Spleen (tissue), 11 donors: ENCODE results near the gene CYP19A1. TPM values are rescaled to one million over a fixed set of nuclear protein-coding genes. Genes with fewer than 3 reads are reported as not detected.

Source experiments
- DNase-seq: peaks from one replicate; pipeline ENCODE4 v3.0.0-alpha.2; 2020
- H3K27ac ChIP-seq, 8 donors: fragments of 200-600 bp; sonication (generic) in 7 of 8; 1 replicate in 4 of 8; 2 replicates in 4 of 8; pipeline versions ENCODE4 v1.5.0 to v1.8.0; 2016 to 2021; ENCODE audit warnings: inconsistent platforms in 4 of 8, mild to moderate bottlenecking in 4 of 8, moderate library complexity in 1 of 8
- H3K27me3 ChIP-seq, 7 donors: fragments of 200-600 bp; sonication (generic) in 6 of 7; replicated peaks in 1 of 7; 1 replicate in 4 of 7; 2 replicates in 3 of 7; pipeline versions ENCODE4 v1.5.0 to v1.8.0; 2016 to 2021; ENCODE audit warnings: inconsistent platforms in 3 of 7, mild to moderate bottlenecking in 1 of 7
- H3K36me3 ChIP-seq, 6 donors: fragments of 200-600 bp; sonication (generic) in 5 of 6; 1 replicate in 4 of 6; 2 replicates in 2 of 6; pipeline versions ENCODE4 v1.5.0 to v1.8.0; 2016 to 2021; ENCODE audit warnings: inconsistent platforms in 2 of 6
- H3K4me1 ChIP-seq, 6 donors: fragments of 200-600 bp; sonication (generic) in 5 of 6; 1 replicate in 3 of 6; 2 replicates in 3 of 6; pipeline versions ENCODE4 v1.5.0 to v1.8.0; 2016 to 2021; ENCODE audit warnings: inconsistent platforms in 3 of 6
- H3K4me3 ChIP-seq, 8 donors: fragments of 200-600 bp; sonication (generic) in 7 of 8; 1 replicate in 4 of 8; 2 replicates in 4 of 8; pipeline versions ENCODE4 v1.5.0 to v1.8.0; 2016 to 2021; ENCODE audit warnings: inconsistent platforms in 4 of 8, mild to moderate bottlenecking in 4 of 8, moderate library complexity in 2 of 8
- H3K9me3 ChIP-seq, 8 donors: fragments of 200-600 bp; sonication (generic) in 7 of 8; 1 replicate in 4 of 8; 2 replicates in 4 of 8; pipeline versions ENCODE4 v1.5.0 to v1.8.0; 2016 to 2021; ENCODE audit warnings: inconsistent platforms in 4 of 8
- POLR2A ChIP-seq, 3 donors: fragments of 450-650 bp; IDR thresholded peaks; one replicate each; pipeline ENCODE4 v1.5.1; 2017; ENCODE audit warnings: antibody characterized with exemption in 3 of 3, mild to moderate bottlenecking in 1 of 3
- POLR2AphosphoS5 ChIP-seq, 3 donors: sonication (generic); formaldehyde crosslinking; IDR thresholded peaks; one replicate each; pipeline ENCODE4 v1.5.1; 2017; ENCODE audit warnings: antibody characterized with exemption in 3 of 3
- WGBS, 5 donors: extraction: QIAGEN DNeasy Blood & Tissue Kit in 3 of 5; methylation state at CpG; one replicate each; pipeline versions ENCODE4 v1.1.5 to v1.1.7; 2013 to 2018; 5-methylcytosine and 5-hydroxymethylcytosine counted together
- intact Hi-C: fragments of 100-400 bp; cut with DNase I; formaldehyde crosslinking; loops from one replicate; pipeline ENCODE4 v1.15.0; 2023; ENCODE audit warnings: low total_unique reads
- polyA plus RNA-seq, 3 donors: library from polyadenylated mRNA; stranded (reverse); fragments of 200-250 nt; gene quantifications; one replicate each; pipeline ENCODE4 v1.2.1, GENCODE V29; 2013
- total RNA-seq, 7 donors: library from RNA; depleted of rRNA in 3 of 7; stranded (reverse); fragments of >200 nt in 3 of 7; fragmentation: NEBNext Ultra II Directional in 4 of 7; extraction: Animal tissue kit (Norgen Biotek cat#: 25700) in 4 of 7; gene quantifications; one replicate each; pipeline versions ENCODE4 v1.1.0 to v1.2.1, GENCODE V29; 2016 to 2021
- TF ChIP-seq, protein P1 (sequence below), 11 experiments: fragments of 200-600 bp in 7 of 11; fragments of 450-650 bp in 4 of 11; sonication (generic) in 4 of 11; IDR thresholded peaks in 8 of 11; conservative IDR thresholded peaks in 3 of 11; 1 replicate in 7 of 11; 2 replicates in 4 of 11; pipeline versions ENCODE4 v1.4.0 to v1.8.0; 2016 to 2021; ENCODE audit warnings: antibody characterized with exemption in 11 of 11, inconsistent platforms in 4 of 11, mild to moderate bottlenecking in 1 of 11
- donor health status: healthy with polysubstance abuse.
- donor health status: DM: no; HTN: no; CAD: no; lungs with moderate emphysema.
- donor health status: DM: no; HTN: no; CAD: no.
- donor health status: Bipolar disorder and iron deficiency.
- donor health status: healthy.
- donor health status: DM: no; HTN: no; CAD: no.
- donor health status: DM: yes; HTN: yes; CAD: no.

CYP19A1 gene
- total and polyA plus RNA-seq, 10 donors, result 0.13 to 5.6 (median 0.96) TPM; not detected in 1

- H3K27me3 ChIP-seq, result peaks cover 0 to 21% (median 0%) of the 10 kb centered on the region in 7 donors
- H3K27ac ChIP-seq, result no peak overlapping the region
- TF ChIP-seq, protein P1, sequence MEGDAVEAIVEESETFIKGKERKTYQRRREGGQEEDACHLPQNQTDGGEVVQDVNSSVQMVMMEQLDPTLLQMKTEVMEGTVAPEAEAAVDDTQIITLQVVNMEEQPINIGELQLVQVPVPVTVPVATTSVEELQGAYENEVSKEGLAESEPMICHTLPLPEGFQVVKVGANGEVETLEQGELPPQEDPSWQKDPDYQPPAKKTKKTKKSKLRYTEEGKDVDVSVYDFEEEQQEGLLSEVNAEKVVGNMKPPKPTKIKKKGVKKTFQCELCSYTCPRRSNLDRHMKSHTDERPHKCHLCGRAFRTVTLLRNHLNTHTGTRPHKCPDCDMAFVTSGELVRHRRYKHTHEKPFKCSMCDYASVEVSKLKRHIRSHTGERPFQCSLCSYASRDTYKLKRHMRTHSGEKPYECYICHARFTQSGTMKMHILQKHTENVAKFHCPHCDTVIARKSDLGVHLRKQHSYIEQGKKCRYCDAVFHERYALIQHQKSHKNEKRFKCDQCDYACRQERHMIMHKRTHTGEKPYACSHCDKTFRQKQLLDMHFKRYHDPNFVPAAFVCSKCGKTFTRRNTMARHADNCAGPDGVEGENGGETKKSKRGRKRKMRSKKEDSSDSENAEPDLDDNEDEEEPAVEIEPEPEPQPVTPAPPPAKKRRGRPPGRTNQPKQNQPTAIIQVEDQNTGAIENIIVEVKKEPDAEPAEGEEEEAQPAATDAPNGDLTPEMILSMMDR (IDR thresholded peaks at IDR 0.05 in 8 of 11, conservative IDR thresholded peaks at IDR 0.05 in 3 of 11), result no peak
- no peak for TF ChIP-seq POLR2AphosphoS5 (IDR thresholded peaks at IDR 0.05)
- no peak for TF ChIP-seq POLR2A (IDR thresholded peaks at IDR 0.05)
- no peaks in the 10 kb centered on the region for H3K9me3 ChIP-seq
- 70 to 88% (median 86%) methylated on average over 3 of the region's 3 CpGs for WGBS, 5 donors
- no peak overlapping the region for H3K4me3 ChIP-seq
- no peaks in the 10 kb centered on the region for H3K36me3 ChIP-seq
- H3K4me1 ChIP-seq, result peaks cover 0 to 8% (median 0%) of the 10 kb centered on the region in 6 donors
- no peak for DNase-seq
- intact Hi-C loops, result no loop called here
These were observed 100.6 kb downstream of the CYP19A1 start for GRCh38 chr15:51237816-51238215.

DNA sequence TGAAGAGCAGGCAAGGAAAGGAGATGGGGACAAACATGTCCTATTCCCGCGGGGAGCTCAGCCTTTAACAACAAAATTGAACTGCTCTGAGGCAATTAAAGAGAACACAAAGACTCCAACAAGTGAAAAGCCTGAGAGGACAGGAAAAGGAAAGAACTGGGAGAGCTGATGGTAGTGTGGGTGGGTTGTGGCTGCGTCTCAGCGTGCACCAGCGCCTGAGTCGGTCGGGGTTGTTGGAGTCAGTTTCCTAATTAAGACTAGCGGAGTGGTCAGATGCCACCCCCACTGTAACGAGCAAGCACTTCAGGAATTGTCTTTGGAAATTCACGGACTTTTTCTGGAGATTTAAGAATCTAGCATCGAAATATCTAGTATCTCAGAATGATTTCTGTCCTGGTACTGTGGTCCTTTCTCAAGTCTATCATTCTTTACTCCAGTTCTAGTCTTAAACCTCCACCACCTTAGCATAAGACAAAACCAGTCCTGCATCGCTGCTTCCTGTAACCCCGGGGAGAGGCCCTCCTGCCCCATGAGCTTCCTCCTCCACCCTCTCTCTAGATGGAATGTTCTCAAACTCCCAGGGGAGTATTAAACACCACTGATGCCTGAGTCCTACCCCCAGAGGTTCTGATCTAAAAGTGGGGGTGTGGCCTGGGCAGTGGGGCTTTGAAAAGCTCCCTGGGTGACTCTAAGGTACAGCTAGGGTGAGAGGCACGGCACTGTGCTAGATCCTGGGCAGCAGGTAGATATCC, 104.0 kb downstream of the CYP19A1 start:
- intact Hi-C loops, result no loop called here
- WGBS, 5 donors, result 34 to 51% (median 46%) methylated on average over 14 of the region's 14 CpGs

GRCh38 chr15:51232581-51232980, 105.8 kb downstream of the CYP19A1 start:
- H3K27ac ChIP-seq, result no peak overlapping the region
- intact Hi-C loops, result no loop called here

More for the DNA sequence above, 104.0 kb downstream of the CYP19A1 start:
- Histone ChIP-seq H3K9me3 (no peaks in the 10 kb centered on the region), H3K4me3 (no peak overlapping the region), H3K4me1 (peaks cover 0 to 8% (median 0%) of the 10 kb centered on the region in 6 donors), H3K27me3 (peaks cover 0 to 12% (median 0%) of the 10 kb centered on the region in 7 donors), H3K36me3 (no peaks in the 10 kb centered on the region), H3K27ac (no peak overlapping the region)
- TF ChIP-seq POLR2A (IDR thresholded peaks at IDR 0.05), result no peak
- TF ChIP-seq, protein P1 (IDR thresholded peaks at IDR 0.05 in 8 of 11, conservative IDR thresholded peaks at IDR 0.05 in 3 of 11), result no peak
- DNase-seq, result no peak

GRCh38 chr15:51229907-51230330, 108.5 kb downstream of the CYP19A1 start:
- H3K27ac ChIP-seq, result no peak overlapping the region
- peaks cover 0 to 41% (median 3%) of the 10 kb centered on the region in 6 donors for H3K4me1 ChIP-seq
- intact Hi-C loops, result no loop called here
- no peak overlapping the region for H3K4me3 ChIP-seq
- WGBS, 5 donors, result 36 to 58% (median 46%) methylated on average over 2 of the region's 2 CpGs
- no peaks in the 10 kb centered on the region for H3K9me3 ChIP-seq
- peaks cover 0 to 14% (median 0%) of the 10 kb centered on the region in 7 donors for H3K27me3 ChIP-seq
- TF ChIP-seq, protein P1 (IDR thresholded peaks at IDR 0.05 in 8 of 11, conservative IDR thresholded peaks at IDR 0.05 in 3 of 11), result peak in 3 of 11 experiments; percentile 16 to 25 (median 18)
- no peak for TF ChIP-seq POLR2A (IDR thresholded peaks at IDR 0.05)
- no peak for TF ChIP-seq POLR2AphosphoS5 (IDR thresholded peaks at IDR 0.05)
- DNase-seq, result no peak
- no peaks in the 10 kb centered on the region for H3K36me3 ChIP-seq

More at GRCh38 chr15:51232581-51232980, 105.8 kb downstream of the CYP19A1 start:
- peaks cover 0 to 16% (median 0%) of the 10 kb centered on the region in 7 donors for H3K27me3 ChIP-seq
- H3K9me3 ChIP-seq, result no peaks in the 10 kb centered on the region
- H3K4me3 ChIP-seq, result no peak overlapping the region
- peaks cover 0 to 22% (median 3%) of the 10 kb centered on the region in 6 donors for H3K4me1 ChIP-seq
- H3K36me3 ChIP-seq, result no peaks in the 10 kb centered on the region
- no peak for DNase-seq
- 87 to 93% (median 92%) methylated on average over 3 of the region's 3 CpGs for WGBS, 5 donors
- TF ChIP-seq POLR2AphosphoS5 (IDR thresholded peaks at IDR 0.05) (no peak), POLR2A (IDR thresholded peaks at IDR 0.05) (no peak)
- TF ChIP-seq, protein P1 (IDR thresholded peaks at IDR 0.05 in 8 of 11, conservative IDR thresholded peaks at IDR 0.05 in 3 of 11), result no peak
